ENCODE results near the gene RNF157. TPM values are rescaled to one million over a fixed set of nuclear protein-coding genes. Genes with fewer than 3 reads are reported as not detected.

Gene RNF157
- total and polyA plus RNA-seq, 2 of the 13 experiments (the other 11 are each of a cell fraction or from before 2014, with no cell fraction given): 0.44 to 1.5 TPM

DNA sequence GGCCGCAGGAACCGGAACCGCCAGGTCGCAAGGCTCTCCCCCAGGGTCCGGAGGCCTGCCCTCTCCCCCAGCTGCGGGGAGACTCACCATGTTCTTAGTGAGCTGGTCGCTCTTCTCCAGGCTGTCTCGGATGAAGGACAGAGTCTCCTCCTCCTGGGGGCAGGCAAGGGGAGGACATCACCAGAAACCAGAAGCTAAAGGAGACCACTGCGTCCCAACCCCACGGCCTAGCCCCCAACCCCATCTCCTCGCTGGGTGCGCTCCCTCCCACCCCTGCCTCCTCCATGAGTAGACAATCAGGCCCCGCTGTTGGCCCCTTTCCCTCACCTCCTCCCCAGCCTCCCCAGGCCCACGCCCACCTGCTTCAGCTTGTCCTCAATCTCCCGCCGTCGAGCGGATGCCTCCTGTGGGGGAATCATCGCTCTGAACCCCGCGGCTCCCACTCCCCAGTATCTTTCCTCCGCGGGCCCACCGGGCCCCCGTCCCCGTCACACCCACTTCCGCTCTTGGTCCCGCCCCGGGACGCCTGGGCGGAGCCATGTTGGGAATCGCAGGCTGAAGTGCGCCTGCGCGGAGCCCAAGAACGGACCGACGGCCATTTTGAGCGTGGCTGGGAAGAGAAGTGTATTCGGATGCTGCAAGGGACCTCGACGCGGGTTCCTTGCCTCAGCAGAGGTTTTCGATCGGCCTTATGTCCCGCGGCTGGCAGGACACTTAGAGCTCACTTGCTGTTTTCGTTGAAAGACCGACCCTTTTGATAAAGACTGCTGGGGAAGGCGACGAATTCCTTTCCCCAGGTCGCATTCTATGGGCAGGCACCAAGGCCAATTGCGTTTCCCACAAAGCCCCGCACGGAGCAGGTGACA is 136.8 kb downstream of the RNF157 start, which contains the start of gene EXOC7 (continued):
- TF ChIP-seq PTBP1 (IDR thresholded peaks at IDR 0.05; ENCODE audit: low read depth, low read length, poor library complexity, severe bottlenecking) (peak; percentile 39), IKZF4 (CRISPR knock-in tag; IDR thresholded peaks at IDR 0.05; ENCODE audit: borderline replicate concordance, low read depth, not compliant biosample characterization) (peak; percentile 68), ZNF468 (CRISPR knock-in tag; IDR thresholded peaks at IDR 0.05) (no peak), KLF15 (CRISPR knock-in tag; IDR thresholded peaks at IDR 0.05; ENCODE audit: borderline replicate concordance) (no peak; the same call in 1 of the 2 replicates), ZNF703 (CRISPR knock-in tag; IDR thresholded peaks at IDR 0.05; ENCODE audit: borderline replicate concordance) (peak; percentile 77; the same call in 1 of the 2 replicates), ZBTB3 (CRISPR knock-in tag; IDR thresholded peaks at IDR 0.05; ENCODE audit: borderline replicate concordance, low read depth) (no peak), ZBTB38 (CRISPR knock-in tag; IDR thresholded peaks at IDR 0.05) (no peak), SALL1 (CRISPR knock-in tag; IDR thresholded peaks at IDR 0.05) (peak; percentile 74), HOXA9 (CRISPR knock-in tag; IDR thresholded peaks at IDR 0.05; ENCODE audit: borderline replicate concordance) (no peak), PRPF4 (IDR thresholded peaks at IDR 0.05; ENCODE audit: low read depth, low read length, poor library complexity, severe bottlenecking) (no peak)
- TF ChIP-seq, protein P1, sequence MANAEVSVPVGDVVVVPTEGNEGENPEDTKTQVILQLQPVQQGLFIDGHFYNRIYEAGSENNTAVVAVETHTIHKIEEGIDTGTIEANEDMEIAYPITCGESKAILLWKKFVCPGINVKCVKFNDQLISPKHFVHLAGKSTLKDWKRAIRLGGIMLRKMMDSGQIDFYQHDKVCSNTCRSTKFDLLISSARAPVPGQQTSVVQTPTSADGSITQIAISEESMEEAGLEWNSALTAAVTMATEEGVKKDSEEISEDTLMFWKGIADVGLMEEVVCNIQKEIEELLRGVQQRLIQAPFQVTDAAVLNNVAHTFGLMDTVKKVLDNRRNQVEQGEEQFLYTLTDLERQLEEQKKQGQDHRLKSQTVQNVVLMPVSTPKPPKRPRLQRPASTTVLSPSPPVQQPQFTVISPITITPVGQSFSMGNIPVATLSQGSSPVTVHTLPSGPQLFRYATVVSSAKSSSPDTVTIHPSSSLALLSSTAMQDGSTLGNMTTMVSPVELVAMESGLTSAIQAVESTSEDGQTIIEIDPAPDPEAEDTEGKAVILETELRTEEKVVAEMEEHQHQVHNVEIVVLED (CRISPR knock-in tag; IDR thresholded peaks at IDR 0.05; ENCODE audit: borderline replicate concordance): peak; percentile 80
- TF ChIP-seq, protein P2, sequence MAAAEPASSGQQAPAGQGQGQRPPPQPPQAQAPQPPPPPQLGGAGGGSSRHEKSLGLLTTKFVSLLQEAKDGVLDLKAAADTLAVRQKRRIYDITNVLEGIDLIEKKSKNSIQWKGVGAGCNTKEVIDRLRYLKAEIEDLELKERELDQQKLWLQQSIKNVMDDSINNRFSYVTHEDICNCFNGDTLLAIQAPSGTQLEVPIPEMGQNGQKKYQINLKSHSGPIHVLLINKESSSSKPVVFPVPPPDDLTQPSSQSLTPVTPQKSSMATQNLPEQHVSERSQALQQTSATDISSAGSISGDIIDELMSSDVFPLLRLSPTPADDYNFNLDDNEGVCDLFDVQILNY (CRISPR knock-in tag; conservative IDR thresholded peaks at IDR 0.05): peak; percentile 47; the same call in 1 of the 2 replicates
- TF ChIP-seq, protein P3, sequence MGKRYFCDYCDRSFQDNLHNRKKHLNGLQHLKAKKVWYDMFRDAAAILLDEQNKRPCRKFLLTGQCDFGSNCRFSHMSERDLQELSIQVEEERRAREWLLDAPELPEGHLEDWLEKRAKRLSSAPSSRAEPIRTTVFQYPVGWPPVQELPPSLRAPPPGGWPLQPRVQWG (CRISPR knock-in tag; IDR thresholded peaks at IDR 0.05; ENCODE audit: borderline replicate concordance, low read depth): no peak
- TF ChIP-seq, protein P4, sequence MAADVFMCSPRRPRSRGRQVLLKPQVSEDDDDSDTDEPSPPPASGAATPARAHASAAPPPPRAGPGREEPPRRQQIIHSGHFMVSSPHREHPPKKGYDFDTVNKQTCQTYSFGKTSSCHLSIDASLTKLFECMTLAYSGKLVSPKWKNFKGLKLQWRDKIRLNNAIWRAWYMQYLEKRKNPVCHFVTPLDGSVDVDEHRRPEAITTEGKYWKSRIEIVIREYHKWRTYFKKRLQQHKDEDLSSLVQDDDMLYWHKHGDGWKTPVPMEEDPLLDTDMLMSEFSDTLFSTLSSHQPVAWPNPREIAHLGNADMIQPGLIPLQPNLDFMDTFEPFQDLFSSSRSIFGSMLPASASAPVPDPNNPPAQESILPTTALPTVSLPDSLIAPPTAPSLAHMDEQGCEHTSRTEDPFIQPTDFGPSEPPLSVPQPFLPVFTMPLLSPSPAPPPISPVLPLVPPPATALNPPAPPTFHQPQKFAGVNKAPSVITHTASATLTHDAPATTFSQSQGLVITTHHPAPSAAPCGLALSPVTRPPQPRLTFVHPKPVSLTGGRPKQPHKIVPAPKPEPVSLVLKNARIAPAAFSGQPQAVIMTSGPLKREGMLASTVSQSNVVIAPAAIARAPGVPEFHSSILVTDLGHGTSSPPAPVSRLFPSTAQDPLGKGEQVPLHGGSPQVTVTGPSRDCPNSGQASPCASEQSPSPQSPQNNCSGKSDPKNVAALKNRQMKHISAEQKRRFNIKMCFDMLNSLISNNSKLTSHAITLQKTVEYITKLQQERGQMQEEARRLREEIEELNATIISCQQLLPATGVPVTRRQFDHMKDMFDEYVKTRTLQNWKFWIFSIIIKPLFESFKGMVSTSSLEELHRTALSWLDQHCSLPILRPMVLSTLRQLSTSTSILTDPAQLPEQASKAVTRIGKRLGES (CRISPR knock-in tag; IDR thresholded peaks at IDR 0.05; ENCODE audit: borderline replicate concordance): no peak
- TF ChIP-seq, protein P5, sequence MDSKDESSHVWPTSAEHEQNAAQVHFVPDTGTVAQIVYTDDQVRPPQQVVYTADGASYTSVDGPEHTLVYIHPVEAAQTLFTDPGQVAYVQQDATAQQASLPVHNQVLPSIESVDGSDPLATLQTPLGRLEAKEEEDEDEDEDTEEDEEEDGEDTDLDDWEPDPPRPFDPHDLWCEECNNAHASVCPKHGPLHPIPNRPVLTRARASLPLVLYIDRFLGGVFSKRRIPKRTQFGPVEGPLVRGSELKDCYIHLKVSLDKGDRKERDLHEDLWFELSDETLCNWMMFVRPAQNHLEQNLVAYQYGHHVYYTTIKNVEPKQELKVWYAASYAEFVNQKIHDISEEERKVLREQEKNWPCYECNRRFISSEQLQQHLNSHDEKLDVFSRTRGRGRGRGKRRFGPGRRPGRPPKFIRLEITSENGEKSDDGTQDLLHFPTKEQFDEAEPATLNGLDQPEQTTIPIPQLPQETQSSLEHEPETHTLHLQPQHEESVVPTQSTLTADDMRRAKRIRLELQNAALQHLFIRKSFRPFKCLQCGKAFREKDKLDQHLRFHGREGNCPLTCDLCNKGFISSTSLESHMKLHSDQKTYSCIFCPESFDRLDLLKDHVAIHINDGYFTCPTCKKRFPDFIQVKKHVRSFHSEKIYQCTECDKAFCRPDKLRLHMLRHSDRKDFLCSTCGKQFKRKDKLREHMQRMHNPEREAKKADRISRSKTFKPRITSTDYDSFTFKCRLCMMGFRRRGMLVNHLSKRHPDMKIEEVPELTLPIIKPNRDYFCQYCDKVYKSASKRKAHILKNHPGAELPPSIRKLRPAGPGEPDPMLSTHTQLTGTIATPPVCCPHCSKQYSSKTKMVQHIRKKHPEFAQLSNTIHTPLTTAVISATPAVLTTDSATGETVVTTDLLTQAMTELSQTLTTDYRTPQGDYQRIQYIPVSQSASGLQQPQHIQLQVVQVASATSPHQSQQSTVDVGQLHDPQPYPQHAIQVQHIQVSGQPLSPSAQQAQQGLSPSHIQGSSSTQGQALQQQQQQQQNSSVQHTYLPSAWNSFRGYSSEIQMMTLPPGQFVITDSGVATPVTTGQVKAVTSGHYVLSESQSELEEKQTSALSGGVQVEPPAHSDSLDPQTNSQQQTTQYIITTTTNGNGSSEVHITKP (CRISPR knock-in tag; IDR thresholded peaks at IDR 0.05; ENCODE audit: low read depth): 0 out of 2 replicates have a peak, but pooled peaks have one; percentile 40
